ENCODE data around the gene CABCOCO1. TPM values are rescaled to one million over a fixed set of nuclear protein-coding genes. Genes with fewer than 3 reads are reported as not detected.

The CABCOCO1 gene
- total and polyA plus RNA-seq, 10 of the 15 experiments (the other 5 are each of a cell fraction or from before 2014, with no cell fraction given), result not detected

- Histone ChIP-seq H3K36me3 (ENCODE audit: control insufficient read depth in 2 of 2, insufficient read depth in 2 of 2, low read length in 1 of 2) (no peaks in the 10 kb centered on the region), H3K9ac (ENCODE audit: control insufficient read depth, insufficient read depth, low read length) (no peak overlapping the region), H4K20me1 (ENCODE audit: control insufficient read depth, insufficient read depth) (no peaks in the 10 kb centered on the region), H2AFZ (ENCODE audit: control insufficient read depth, low read depth, low read length) (no peak overlapping the region), H3K4me1 (ENCODE audit: control insufficient read depth, insufficient read depth, low read length) (no peaks in the 10 kb centered on the region), H3K4me2 (ENCODE audit: control insufficient read depth, insufficient read depth) (no peak overlapping the region), H3K79me2 (ENCODE audit: control insufficient read depth, insufficient read depth, low read length) (no peaks in the 10 kb centered on the region), H3K27ac (ENCODE audit: control insufficient read depth, insufficient read depth) (no peak overlapping the region), H3K27me3 (replicated peaks in 1 of 2; ENCODE audit: control insufficient read depth in 2 of 2, insufficient read depth in 2 of 2, low read length in 1 of 2) (no peaks in the 10 kb centered on the region), H3K9me3 (replicated peaks; ENCODE audit: control insufficient read depth, insufficient read depth, low read length) (no peaks in the 10 kb centered on the region), H3K4me3 (no peak overlapping the region)
- no peak for ATAC-seq
- no peak for DNase-seq (ENCODE audit: low read depth, low spot score)
- BruUV-seq (replicated peaks), result no TSS peak
- 4% methylated on average over 1 of the region's 1 CpG for WGBS (ENCODE audit: insufficient coverage, insufficient replicate concordance, low lambda C conversion rate, missing lambda C conversion rate)
- intact Hi-C loops (cut with micrococcal nuclease; ENCODE audit: unreplicated experiment) (no loop called here), in situ Hi-C loops (cut with MboI) (no loop called here)
- RAD21 ChIA-PET (ENCODE audit: unreplicated experiment), result no interaction called here
- TF ChIP-seq SMAD5 (IDR thresholded peaks at IDR 0.05; ENCODE audit: low read depth) (no peak), MAX (IDR thresholded peaks at IDR 0.05; ENCODE audit: low read depth, low read length) (no peak), EZH2 (IDR thresholded peaks at IDR 0.05; ENCODE audit: borderline replicate concordance, control insufficient read depth, low read depth, low read length) (no peak), SP1 (IDR thresholded peaks at IDR 0.05; ENCODE audit: low read depth, low read length) (no peak), TCF12 (IDR thresholded peaks at IDR 0.05; ENCODE audit: low read depth, low read length) (no peak), JUND (IDR thresholded peaks at IDR 0.05; ENCODE audit: low read depth, low read length) (no peak), PKNOX1 (IDR thresholded peaks at IDR 0.05) (no peak), GABPA (IDR thresholded peaks at IDR 0.05; ENCODE audit: low read depth) (no peak), IKZF1 (conservative IDR thresholded peaks at IDR 0.05) (no peak), MEF2B (IDR thresholded peaks at IDR 0.05; ENCODE audit: partially characterized antibody, poor library complexity, severe bottlenecking) (no peak), ZNF217 (IDR thresholded peaks at IDR 0.05) (no peak), PBX3 (IDR thresholded peaks at IDR 0.05; ENCODE audit: insufficient replicate concordance, low read depth, low read length) (no peak), ZNF207 (IDR thresholded peaks at IDR 0.05; ENCODE audit: borderline replicate concordance) (no peak), RBBP5 (conservative IDR thresholded peaks at IDR 0.05) (no peak), ASH2L (IDR thresholded peaks at IDR 0.05; ENCODE audit: borderline replicate concordance, low read depth) (no peak), CBFB (IDR thresholded peaks at IDR 0.05; ENCODE audit: low read depth) (no peak), HCFC1 (IDR thresholded peaks at IDR 0.05; ENCODE audit: low read length) (no peak)
- TF ChIP-seq, protein P1, sequence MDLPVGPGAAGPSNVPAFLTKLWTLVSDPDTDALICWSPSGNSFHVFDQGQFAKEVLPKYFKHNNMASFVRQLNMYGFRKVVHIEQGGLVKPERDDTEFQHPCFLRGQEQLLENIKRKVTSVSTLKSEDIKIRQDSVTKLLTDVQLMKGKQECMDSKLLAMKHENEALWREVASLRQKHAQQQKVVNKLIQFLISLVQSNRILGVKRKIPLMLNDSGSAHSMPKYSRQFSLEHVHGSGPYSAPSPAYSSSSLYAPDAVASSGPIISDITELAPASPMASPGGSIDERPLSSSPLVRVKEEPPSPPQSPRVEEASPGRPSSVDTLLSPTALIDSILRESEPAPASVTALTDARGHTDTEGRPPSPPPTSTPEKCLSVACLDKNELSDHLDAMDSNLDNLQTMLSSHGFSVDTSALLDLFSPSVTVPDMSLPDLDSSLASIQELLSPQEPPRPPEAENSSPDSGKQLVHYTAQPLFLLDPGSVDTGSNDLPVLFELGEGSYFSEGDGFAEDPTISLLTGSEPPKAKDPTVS (IDR thresholded peaks at IDR 0.05; ENCODE audit: low read depth, low read length), result no peak
- POLR2A ChIA-PET, result interaction anchor here (0.7 kb wide), 1 partner anchor 342 kb away, joined by 4 read pairs; no protein-coding TSS in a partner anchor
- FAIRE-seq, result no peak
- SMC1A ChIA-PET (ENCODE audit: uncharacterized antibody, unreplicated experiment), result no interaction called here
- CTCF ChIA-PET, result no interaction called here
These were observed 130.2 kb downstream of the CABCOCO1 start for GRCh38 chr10:61792921-61793320.
